Measurements from ENCODE around the gene SIRPG. TPM values are rescaled to one million over a fixed set of nuclear protein-coding genes. Genes with fewer than 3 reads are reported as not detected.

The SIRPG gene
- total RNA-seq, 1 donor from 2014 or later: not detected

- H3K4me3 Mint-ChIP-seq (ENCODE audit: unreplicated experiment): no peak overlapping the region
- no peaks in the 10 kb centered on the region for H3K9me3 Mint-ChIP-seq (ENCODE audit: unreplicated experiment)
- no peak for DNase-seq (ENCODE audit: low spot score)
- TF ChIP-seq, protein P1, sequence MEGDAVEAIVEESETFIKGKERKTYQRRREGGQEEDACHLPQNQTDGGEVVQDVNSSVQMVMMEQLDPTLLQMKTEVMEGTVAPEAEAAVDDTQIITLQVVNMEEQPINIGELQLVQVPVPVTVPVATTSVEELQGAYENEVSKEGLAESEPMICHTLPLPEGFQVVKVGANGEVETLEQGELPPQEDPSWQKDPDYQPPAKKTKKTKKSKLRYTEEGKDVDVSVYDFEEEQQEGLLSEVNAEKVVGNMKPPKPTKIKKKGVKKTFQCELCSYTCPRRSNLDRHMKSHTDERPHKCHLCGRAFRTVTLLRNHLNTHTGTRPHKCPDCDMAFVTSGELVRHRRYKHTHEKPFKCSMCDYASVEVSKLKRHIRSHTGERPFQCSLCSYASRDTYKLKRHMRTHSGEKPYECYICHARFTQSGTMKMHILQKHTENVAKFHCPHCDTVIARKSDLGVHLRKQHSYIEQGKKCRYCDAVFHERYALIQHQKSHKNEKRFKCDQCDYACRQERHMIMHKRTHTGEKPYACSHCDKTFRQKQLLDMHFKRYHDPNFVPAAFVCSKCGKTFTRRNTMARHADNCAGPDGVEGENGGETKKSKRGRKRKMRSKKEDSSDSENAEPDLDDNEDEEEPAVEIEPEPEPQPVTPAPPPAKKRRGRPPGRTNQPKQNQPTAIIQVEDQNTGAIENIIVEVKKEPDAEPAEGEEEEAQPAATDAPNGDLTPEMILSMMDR (IDR thresholded peaks at IDR 0.05; ENCODE audit: unreplicated experiment): no peak
- H3K36me3 Mint-ChIP-seq (ENCODE audit: low read depth, unreplicated experiment): no peaks in the 10 kb centered on the region
- no peak overlapping the region for H3K27ac Mint-ChIP-seq (ENCODE audit: unreplicated experiment)
- no peaks in the 10 kb centered on the region for H3K4me1 Mint-ChIP-seq (ENCODE audit: unreplicated experiment)
- no peaks in the 10 kb centered on the region for H3K27me3 Mint-ChIP-seq (ENCODE audit: unreplicated experiment)
Observed at GRCh38 chr20:1656844-1657243, 735 bp downstream of the SIRPG start.

- TF ChIP-seq, protein P1 (IDR thresholded peaks at IDR 0.05; ENCODE audit: unreplicated experiment): no peak
- Mint-ChIP-seq H3K9me3 (ENCODE audit: unreplicated experiment) (no peaks in the 10 kb centered on the region), H3K27me3 (ENCODE audit: unreplicated experiment) (no peaks in the 10 kb centered on the region), H3K27ac (ENCODE audit: unreplicated experiment) (no peak overlapping the region), H3K4me1 (ENCODE audit: unreplicated experiment) (no peaks in the 10 kb centered on the region), H3K36me3 (ENCODE audit: low read depth, unreplicated experiment) (no peaks in the 10 kb centered on the region), H3K4me3 (ENCODE audit: unreplicated experiment) (no peak overlapping the region)
- DNase-seq (ENCODE audit: low spot score): no peak
Observed at GRCh38 chr20:1654996-1655395, 2.6 kb downstream of the SIRPG start.

DNA sequence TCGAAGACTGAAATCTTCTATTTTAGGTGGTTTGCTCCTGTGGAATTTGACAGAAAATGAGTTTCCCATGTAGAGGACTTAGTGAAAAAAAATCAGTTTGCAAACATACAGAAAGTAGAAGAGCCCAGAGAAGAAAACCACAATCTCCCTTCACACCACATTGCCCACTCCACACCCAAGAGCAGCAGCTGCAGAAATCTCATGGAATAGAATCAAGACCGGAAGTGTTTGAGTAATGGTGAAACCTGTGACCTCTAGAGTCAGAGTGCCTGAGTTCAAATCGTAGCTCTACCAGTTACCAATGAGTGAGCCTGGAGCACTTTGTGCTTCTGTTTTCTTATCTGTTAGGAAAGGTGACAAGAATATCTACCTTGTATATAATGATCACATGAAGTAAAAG lies 4.6 kb downstream of the SIRPG start:
- Mint-ChIP-seq H3K27me3 (ENCODE audit: unreplicated experiment) (no peaks in the 10 kb centered on the region), H3K4me3 (ENCODE audit: unreplicated experiment) (no peak overlapping the region)
- no peak for DNase-seq (ENCODE audit: low spot score)

GRCh38 chr20:1652104-1652503 lies 5.5 kb downstream of the SIRPG start:
- no peaks in the 10 kb centered on the region for H3K27me3 Mint-ChIP-seq (ENCODE audit: unreplicated experiment)
- H3K36me3 Mint-ChIP-seq (ENCODE audit: low read depth, unreplicated experiment): no peaks in the 10 kb centered on the region
- H3K4me1 Mint-ChIP-seq (ENCODE audit: unreplicated experiment): no peaks in the 10 kb centered on the region
- H3K27ac Mint-ChIP-seq (ENCODE audit: unreplicated experiment): no peak overlapping the region
- H3K9me3 Mint-ChIP-seq (ENCODE audit: unreplicated experiment): no peaks in the 10 kb centered on the region
- no peak overlapping the region for H3K4me3 Mint-ChIP-seq (ENCODE audit: unreplicated experiment)
- no peak for DNase-seq (ENCODE audit: low spot score)
- TF ChIP-seq, protein P1 (IDR thresholded peaks at IDR 0.05; ENCODE audit: unreplicated experiment): no peak

More for the DNA sequence above, 4.6 kb downstream of the SIRPG start:
- no peaks in the 10 kb centered on the region for H3K9me3 Mint-ChIP-seq (ENCODE audit: unreplicated experiment)
- H3K4me1 Mint-ChIP-seq (ENCODE audit: unreplicated experiment): no peaks in the 10 kb centered on the region
- H3K27ac Mint-ChIP-seq (ENCODE audit: unreplicated experiment): no peak overlapping the region
- no peaks in the 10 kb centered on the region for H3K36me3 Mint-ChIP-seq (ENCODE audit: low read depth, unreplicated experiment)
- TF ChIP-seq, protein P1 (IDR thresholded peaks at IDR 0.05; ENCODE audit: unreplicated experiment): no peak

DNA sequence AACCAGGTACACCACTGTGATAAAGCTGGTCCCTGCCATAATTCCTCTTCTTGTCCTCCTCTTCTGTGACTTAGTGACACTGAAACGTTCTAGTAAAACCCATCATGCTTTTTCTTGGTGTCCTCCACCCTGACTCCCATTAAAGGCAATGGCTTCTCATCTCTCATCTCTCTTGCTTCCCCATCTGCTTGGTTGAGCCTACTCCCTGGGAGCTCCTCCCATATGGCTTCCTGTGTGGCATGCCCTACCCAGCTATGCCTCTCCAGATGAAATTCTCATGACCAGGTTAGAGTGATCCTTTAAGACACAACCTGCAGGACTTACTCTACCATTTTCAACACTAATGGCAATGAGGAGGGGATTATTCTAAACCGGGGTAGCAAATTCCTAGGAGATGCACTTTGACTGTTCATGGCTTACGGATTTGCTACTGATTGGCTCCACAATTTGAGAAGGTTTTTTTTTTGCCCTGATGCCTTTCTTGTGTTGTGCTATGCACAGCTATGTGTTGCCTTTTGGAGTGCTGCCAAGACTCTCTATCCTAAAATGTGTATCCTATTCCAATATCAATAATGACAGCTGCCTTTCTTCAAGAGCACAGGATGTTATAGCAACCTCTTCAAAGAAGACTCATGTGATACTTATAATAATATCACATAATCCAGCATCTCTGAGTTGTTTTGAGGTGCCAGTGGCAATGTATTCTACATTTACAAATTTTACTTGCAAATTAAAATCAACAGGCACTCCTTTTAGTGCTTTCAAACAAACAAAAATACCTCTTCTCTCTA lies 6.1 kb downstream of the SIRPG start:
- H3K9me3 Mint-ChIP-seq (ENCODE audit: unreplicated experiment): no peaks in the 10 kb centered on the region
- H3K4me3 Mint-ChIP-seq (ENCODE audit: unreplicated experiment): no peak overlapping the region
- no peaks in the 10 kb centered on the region for H3K4me1 Mint-ChIP-seq (ENCODE audit: unreplicated experiment)
- no peaks in the 10 kb centered on the region for H3K36me3 Mint-ChIP-seq (ENCODE audit: low read depth, unreplicated experiment)
- TF ChIP-seq, protein P1 (IDR thresholded peaks at IDR 0.05; ENCODE audit: unreplicated experiment): no peak
- H3K27ac Mint-ChIP-seq (ENCODE audit: unreplicated experiment): no peak overlapping the region
- DNase-seq (ENCODE audit: low spot score): no peak
- H3K27me3 Mint-ChIP-seq (ENCODE audit: unreplicated experiment): no peaks in the 10 kb centered on the region
